ENCODE data around the gene OR4C45. TPM values are rescaled to one million over a fixed set of nuclear protein-coding genes. Genes with fewer than 3 reads are reported as not detected.
"Not testable (repeated sequence)": the region's sequence is repeated elsewhere in the genome, so short reads cannot be mapped to it uniquely, and the experiment has no call there.

Gene OR4C45
- total RNA-seq, 8 experiments from 2014 or later: 0.57 TPM; not detected in 7

DNA sequence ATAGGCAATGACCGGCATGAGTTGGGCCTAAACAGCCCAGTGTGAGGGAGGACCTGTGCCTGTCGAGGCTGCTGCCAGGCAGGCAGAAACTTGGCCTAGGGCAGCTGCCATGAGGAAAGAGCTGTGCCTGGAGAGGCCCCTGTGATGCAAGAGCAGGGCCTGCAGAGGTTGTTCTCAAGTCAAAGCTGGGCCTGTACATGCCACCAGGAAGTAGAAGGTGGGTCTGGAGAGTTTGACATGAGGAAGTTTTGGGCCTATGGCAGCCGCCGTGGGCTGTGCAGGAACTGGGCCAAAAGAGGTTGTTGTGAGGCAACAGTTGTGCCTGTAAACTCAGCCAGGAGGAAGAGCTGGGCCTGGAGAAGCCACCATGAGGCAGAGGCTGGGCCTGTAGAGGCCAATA, 43.2 kb downstream of the OR4C45 start:
- in situ Hi-C loops (cut with MboI; ENCODE audit: low pct_unique_long_range_greater_than_20kb in 2 of 9, low sequenced_read_pairs in 9 of 9, unreplicated experiment in 9 of 9): loop anchor here in 1 of 9 experiments (25.0 kb wide), 1 partner anchor 261 kb away; no protein-coding TSS in a partner anchor
- no peak overlapping the region for H3K4me3 ChIP-seq
- 20 to 82% (median 53%) methylated on average over 1 to 3 of the region's 4 CpGs; no CpG with 5 or more reads in 4 of the 10 experiments for WGBS, 10 experiments
- no peak overlapping the region for H3K27ac ChIP-seq
- ATAC-seq (replicated peaks in 6 of 8): no peak
- H3K4me1 ChIP-seq (replicated peaks in 1 of 2): no peaks in the 10 kb centered on the region

DNA sequence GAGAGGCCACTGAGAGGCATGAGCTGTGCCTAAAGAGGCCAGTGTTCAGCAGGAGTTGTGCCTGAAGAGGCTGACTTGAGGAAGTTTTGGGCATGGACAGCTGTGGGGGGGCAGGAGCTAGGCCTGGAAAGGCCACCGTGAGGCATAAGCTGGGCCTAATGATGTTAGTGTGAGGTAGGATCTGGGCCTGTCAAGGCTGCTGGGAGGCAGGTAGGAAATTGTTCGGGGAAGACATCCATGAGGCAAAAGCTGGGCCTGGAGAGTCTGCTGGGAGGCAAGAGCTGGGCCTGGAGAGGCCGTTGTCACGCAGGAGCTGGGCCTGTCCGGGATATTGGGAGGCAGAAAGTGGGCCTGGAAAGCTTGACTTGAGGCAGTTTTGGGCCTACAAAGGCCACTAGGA, 44.9 kb downstream of the OR4C45 start:
- WGBS, 10 experiments: 13 to 63% (median 29%) methylated on average over 1 to 3 of the region's 5 CpGs; no CpG with 5 or more reads in 4 of the 10 experiments
- in situ Hi-C loops (cut with MboI; ENCODE audit: low pct_unique_long_range_greater_than_20kb in 2 of 9, low sequenced_read_pairs in 9 of 9, unreplicated experiment in 9 of 9): loop anchor here in 1 of 9 experiments (25.0 kb wide), 1 partner anchor 260 kb away; no protein-coding TSS in a partner anchor
- ATAC-seq (replicated peaks in 6 of 8): no peak
- H3K27ac ChIP-seq: no peak overlapping the region
- H3K4me3 ChIP-seq: no peak overlapping the region
- no peaks in the 10 kb centered on the region for H3K4me1 ChIP-seq (replicated peaks in 1 of 2)

DNA sequence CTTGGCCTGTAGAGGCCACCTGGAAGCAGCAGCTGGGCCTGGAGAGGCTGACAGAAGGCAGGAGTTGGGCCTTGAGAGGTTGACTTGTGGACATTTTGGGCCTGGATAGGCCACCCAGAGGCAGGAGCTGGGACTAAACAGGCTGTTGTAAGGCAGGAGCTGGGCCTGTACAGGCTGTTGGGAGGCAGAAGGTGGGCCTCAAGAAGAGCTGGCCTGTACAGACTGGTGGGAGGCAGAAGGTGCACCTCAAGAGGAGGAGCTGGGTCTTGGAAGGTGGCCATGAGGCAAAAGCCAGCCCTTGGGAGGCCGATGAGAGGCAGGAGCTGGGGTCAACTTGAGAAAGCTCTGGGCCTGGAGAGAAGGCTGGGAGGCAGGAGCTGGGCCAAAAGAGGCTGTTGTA, 45.3 kb downstream of the OR4C45 start:
- Histone ChIP-seq H3K4me3 (no peak overlapping the region), H3K27ac (no peak overlapping the region), H3K4me1 (replicated peaks in 1 of 2) (no peaks in the 10 kb centered on the region)
- in situ Hi-C loops (cut with MboI; ENCODE audit: low pct_unique_long_range_greater_than_20kb in 2 of 9, low sequenced_read_pairs in 9 of 9, unreplicated experiment in 9 of 9): loop anchor here in 1 of 9 experiments (25.0 kb wide), 1 partner anchor 259 kb away; no protein-coding TSS in a partner anchor
- 0 to 40% (median 29%) methylated on average over 1 of the region's 1 CpG; no CpG with 5 or more reads in 7 of the 10 experiments for WGBS, 10 experiments
- no peak for ATAC-seq (replicated peaks in 6 of 8)

DNA sequence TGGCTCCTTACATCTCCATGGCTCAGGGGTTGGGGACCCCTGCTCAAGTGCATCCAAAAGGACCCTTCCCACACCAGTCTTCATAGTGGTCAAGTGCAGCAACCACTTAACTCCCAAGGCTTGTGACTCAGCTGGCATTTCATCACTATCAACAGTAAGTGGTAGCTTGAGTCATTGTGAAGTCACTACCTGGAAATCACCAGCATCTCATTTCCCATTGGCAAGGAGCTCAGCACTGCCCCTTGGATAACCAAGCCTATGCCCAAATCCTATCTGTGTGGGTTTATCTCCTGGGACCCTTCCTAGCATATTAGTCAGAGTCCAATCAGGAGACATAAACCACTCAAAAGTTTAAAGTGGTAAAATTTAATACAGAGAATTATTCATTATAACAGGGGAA, 46.3 kb downstream of the OR4C45 start:
- not testable (repeated sequence) for ATAC-seq (replicated peaks in 6 of 8); H3K4me3 ChIP-seq; H3K4me1 ChIP-seq (replicated peaks in 1 of 2); H3K27ac ChIP-seq
- in situ Hi-C loops (cut with MboI; ENCODE audit: low pct_unique_long_range_greater_than_20kb in 2 of 9, low sequenced_read_pairs in 9 of 9, unreplicated experiment in 9 of 9): loop anchor here in 1 of 9 experiments (25.0 kb wide), 1 partner anchor 258 kb away; no protein-coding TSS in a partner anchor

DNA sequence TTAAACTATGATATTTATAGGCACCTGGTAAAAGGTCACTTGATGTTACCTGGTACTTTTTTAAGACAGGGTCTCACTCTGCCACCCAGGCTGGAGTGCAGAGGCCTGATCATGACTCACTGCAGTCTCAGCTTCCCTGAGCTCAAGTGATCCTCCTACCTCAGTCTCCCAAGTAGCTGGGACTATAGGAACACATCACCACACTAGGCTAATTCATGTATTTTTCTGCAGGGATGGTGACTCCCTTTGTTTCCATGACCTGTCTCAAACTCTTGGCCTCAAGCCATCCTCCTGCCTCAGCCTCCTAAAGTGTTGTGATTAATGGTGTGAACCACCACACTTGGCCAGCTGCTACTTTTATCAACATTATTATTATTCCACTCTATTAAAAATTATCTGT, 47.6 kb downstream of the OR4C45 start:
- in situ Hi-C loops (cut with MboI; ENCODE audit: low pct_unique_long_range_greater_than_20kb in 2 of 9, low sequenced_read_pairs in 9 of 9, unreplicated experiment in 9 of 9): loop anchor here in 1 of 9 experiments (25.0 kb wide), 1 partner anchor 257 kb away; no protein-coding TSS in a partner anchor
- no peak overlapping the region for H3K27ac ChIP-seq
- H3K4me1 ChIP-seq (replicated peaks in 1 of 2): no peaks in the 10 kb centered on the region
- ATAC-seq (replicated peaks in 6 of 8): no peak
- H3K4me3 ChIP-seq: no peak overlapping the region

Other genes starting within 250 kb of the OR4C45 start
- under 1 TPM in 1 of 8 experiments, not detected in 7; 0.76 TPM for gene OR4C13, start 80.5 kb upstream of the OR4C45 start, total RNA-seq
- not detected for gene OR4C12, start 50.3 kb upstream of the OR4C45 start, total RNA-seq